ENCODE results near the gene GUSB.
"Not testable (repeated sequence)": the region's sequence is repeated elsewhere in the genome, so short reads cannot be mapped to it uniquely, and the experiment has no call there.

Gene GUSB

DNA sequence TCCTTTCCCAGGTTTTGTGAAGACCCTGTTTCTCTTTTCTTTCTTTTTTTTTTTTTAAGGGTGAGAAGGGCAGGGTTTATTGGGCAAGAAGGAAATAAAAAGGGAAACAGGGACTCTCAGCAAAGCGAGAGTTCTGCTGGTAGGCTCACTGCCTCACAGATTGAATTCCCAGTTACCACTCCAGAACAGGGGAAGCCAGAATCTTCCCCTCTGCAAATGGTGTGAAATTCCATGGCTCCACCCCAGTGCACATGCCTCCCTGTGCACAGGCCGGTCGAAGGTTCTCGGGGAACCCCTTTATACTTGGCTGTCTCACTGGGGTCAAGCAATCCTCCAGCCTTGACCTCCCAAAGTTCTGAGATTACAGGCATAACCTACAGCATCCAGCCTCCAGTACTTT lies 10.5 kb upstream of the GUSB start:
- TF ChIP-seq, protein P1, sequence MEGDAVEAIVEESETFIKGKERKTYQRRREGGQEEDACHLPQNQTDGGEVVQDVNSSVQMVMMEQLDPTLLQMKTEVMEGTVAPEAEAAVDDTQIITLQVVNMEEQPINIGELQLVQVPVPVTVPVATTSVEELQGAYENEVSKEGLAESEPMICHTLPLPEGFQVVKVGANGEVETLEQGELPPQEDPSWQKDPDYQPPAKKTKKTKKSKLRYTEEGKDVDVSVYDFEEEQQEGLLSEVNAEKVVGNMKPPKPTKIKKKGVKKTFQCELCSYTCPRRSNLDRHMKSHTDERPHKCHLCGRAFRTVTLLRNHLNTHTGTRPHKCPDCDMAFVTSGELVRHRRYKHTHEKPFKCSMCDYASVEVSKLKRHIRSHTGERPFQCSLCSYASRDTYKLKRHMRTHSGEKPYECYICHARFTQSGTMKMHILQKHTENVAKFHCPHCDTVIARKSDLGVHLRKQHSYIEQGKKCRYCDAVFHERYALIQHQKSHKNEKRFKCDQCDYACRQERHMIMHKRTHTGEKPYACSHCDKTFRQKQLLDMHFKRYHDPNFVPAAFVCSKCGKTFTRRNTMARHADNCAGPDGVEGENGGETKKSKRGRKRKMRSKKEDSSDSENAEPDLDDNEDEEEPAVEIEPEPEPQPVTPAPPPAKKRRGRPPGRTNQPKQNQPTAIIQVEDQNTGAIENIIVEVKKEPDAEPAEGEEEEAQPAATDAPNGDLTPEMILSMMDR (IDR thresholded peaks at IDR 0.05; ENCODE audit: insufficient read depth, low read depth, low read length, missing control alignments) = no peak
- no peak for DNase-seq (ENCODE audit: low read depth)
- no peak overlapping the region for H3K4me3 ChIP-seq (ENCODE audit: low read depth, low read length)

- DNase-seq (ENCODE audit: low read depth); H3K4me3 ChIP-seq (ENCODE audit: low read depth, low read length): not testable (repeated sequence)
These were observed 9.8 kb upstream of the GUSB start for GRCh38 chr7:65991829-65992228.

DNA sequence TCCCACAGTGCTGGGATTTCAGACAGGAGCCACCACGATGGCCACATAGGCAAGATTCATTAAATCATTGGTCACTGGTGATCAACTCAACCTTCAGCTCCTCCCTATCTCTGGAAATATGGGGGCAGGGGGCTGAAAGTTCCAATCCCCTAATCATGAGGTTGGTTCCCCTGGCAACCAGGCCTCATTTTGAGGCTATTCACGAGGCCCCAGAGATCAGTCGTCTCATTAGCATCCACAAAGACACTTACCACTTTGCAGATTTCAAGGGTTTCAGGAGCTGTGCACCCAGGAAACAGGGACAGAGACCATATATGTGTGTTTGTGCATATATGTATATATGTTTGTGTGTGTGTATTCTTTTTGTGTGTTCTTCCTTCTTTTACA lies 7.7 kb upstream of the GUSB start:
- no peak overlapping the region for H3K4me3 ChIP-seq (ENCODE audit: low read depth, low read length)
- DNase-seq (ENCODE audit: low read depth) = no peak
- TF ChIP-seq, protein P1 (IDR thresholded peaks at IDR 0.05; ENCODE audit: insufficient read depth, low read depth, low read length, missing control alignments) = no peak

GRCh38 chr7:65988503-65988902 lies 6.5 kb upstream of the GUSB start:
- H3K4me3 ChIP-seq (ENCODE audit: low read depth, low read length); DNase-seq (ENCODE audit: low read depth): not testable (repeated sequence)

GRCh38 chr7:65988084-65988483 lies 6.1 kb upstream of the GUSB start:
- DNase-seq (ENCODE audit: low read depth) = no peak
- TF ChIP-seq, protein P1 (IDR thresholded peaks at IDR 0.05; ENCODE audit: insufficient read depth, low read depth, low read length, missing control alignments) = no peak
- no peak overlapping the region for H3K4me3 ChIP-seq (ENCODE audit: low read depth, low read length)

GRCh38 chr7:65983965-65984658 lies 2.1 kb upstream of the GUSB start:
- TF ChIP-seq, protein P1 (IDR thresholded peaks at IDR 0.05; ENCODE audit: insufficient read depth, low read depth, low read length, missing control alignments) = no peak

DNA sequence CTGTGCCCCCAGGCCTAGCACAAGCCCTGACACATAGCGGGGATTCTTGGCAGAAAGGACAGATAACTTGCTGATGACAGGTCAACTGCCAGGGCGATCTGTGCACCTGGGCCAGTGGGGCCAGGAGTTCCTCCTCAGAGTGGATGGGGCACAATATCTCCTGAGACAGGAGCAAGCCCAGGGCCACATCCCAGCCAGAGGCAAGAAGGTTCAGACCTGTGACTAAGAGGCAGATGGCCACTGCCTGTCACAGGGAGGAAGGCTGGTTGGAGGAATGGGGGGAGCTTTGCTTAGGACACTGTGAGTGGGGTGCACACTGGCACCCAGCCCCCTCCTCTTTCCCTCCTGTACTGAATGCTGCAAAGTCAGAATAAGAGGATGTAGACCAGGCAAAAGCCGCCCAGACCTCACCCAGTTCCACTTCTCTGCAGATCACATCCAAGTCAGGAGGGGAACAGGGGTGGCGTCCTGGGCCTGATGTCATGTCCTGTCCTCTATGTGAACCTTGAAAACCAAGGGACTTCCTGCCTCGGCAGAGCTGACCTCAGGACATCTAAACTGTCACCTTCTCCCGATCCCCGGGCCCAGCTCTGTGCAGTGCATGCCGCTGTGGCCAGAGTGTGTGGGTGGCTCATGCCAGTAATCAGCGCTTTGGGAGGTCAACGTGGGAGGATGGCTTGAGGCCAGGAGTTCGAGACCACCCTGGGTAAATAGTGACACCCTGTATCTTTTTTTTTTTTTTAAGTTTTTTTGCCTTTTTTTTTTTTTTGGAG lies 1.3 kb downstream of the GUSB start:
- peak; percentile 88 for DNase-seq (ENCODE audit: low read depth)
- TF ChIP-seq, protein P1 (IDR thresholded peaks at IDR 0.05; ENCODE audit: insufficient read depth, low read depth, low read length, missing control alignments) = no peak
- peak overlapping the region; percentile 63 for H3K4me3 ChIP-seq (ENCODE audit: low read depth, low read length)

More at GRCh38 chr7:65983965-65984658, 2.1 kb upstream of the GUSB start:
- H3K4me3 ChIP-seq (ENCODE audit: low read depth, low read length) = no peak overlapping the region
- no peak for DNase-seq (ENCODE audit: low read depth)

Measured in GM12865 (cell line).